ENCODE data around the gene APBB2.

APBB2 gene

GRCh38 chr4:41106081-41106480, 108.3 kb downstream of the APBB2 start:
- TF ChIP-seq, protein P1, sequence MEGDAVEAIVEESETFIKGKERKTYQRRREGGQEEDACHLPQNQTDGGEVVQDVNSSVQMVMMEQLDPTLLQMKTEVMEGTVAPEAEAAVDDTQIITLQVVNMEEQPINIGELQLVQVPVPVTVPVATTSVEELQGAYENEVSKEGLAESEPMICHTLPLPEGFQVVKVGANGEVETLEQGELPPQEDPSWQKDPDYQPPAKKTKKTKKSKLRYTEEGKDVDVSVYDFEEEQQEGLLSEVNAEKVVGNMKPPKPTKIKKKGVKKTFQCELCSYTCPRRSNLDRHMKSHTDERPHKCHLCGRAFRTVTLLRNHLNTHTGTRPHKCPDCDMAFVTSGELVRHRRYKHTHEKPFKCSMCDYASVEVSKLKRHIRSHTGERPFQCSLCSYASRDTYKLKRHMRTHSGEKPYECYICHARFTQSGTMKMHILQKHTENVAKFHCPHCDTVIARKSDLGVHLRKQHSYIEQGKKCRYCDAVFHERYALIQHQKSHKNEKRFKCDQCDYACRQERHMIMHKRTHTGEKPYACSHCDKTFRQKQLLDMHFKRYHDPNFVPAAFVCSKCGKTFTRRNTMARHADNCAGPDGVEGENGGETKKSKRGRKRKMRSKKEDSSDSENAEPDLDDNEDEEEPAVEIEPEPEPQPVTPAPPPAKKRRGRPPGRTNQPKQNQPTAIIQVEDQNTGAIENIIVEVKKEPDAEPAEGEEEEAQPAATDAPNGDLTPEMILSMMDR (IDR thresholded peaks at IDR 0.05; ENCODE audit: insufficient read depth, missing control alignments), result no peak
- FAIRE-seq (no peak), DNase-seq (ENCODE audit: insufficient read length, low spot score) (no peak)

DNA sequence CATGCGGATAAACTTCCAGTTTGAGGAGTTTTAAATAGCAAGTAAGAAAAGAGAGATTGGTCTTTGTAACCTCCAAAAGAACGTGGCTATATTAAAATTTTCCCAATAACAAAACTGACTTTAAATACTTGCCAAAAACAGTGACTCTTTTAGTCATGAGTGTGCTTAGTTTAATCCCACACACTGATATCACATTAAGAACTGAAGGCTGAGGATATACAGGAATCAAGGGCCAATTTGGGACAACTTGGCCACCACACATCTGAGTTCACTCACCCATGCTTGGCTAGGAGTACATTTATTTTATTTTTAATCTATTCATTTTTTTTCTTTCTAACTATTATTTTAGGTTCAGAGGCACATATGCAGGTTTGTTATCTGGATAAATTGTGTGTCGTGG, 110.2 kb downstream of the APBB2 start:
- DNase-seq (ENCODE audit: insufficient read length, low spot score), result no peak
- FAIRE-seq, result no peak
- TF ChIP-seq, protein P1 (IDR thresholded peaks at IDR 0.05; ENCODE audit: insufficient read depth, missing control alignments), result no peak

GRCh38 chr4:41103657-41104056, 110.7 kb downstream of the APBB2 start:
- FAIRE-seq (no peak), DNase-seq (ENCODE audit: insufficient read length, low spot score) (no peak)
- TF ChIP-seq, protein P1 (IDR thresholded peaks at IDR 0.05; ENCODE audit: insufficient read depth, missing control alignments), result no peak

GRCh38 chr4:41102414-41103092, 111.8 kb downstream of the APBB2 start:
- TF ChIP-seq, protein P1 (IDR thresholded peaks at IDR 0.05; ENCODE audit: insufficient read depth, missing control alignments), result no peak
- DNase-seq (ENCODE audit: insufficient read length, low spot score) (no peak), FAIRE-seq (no peak)

DNA sequence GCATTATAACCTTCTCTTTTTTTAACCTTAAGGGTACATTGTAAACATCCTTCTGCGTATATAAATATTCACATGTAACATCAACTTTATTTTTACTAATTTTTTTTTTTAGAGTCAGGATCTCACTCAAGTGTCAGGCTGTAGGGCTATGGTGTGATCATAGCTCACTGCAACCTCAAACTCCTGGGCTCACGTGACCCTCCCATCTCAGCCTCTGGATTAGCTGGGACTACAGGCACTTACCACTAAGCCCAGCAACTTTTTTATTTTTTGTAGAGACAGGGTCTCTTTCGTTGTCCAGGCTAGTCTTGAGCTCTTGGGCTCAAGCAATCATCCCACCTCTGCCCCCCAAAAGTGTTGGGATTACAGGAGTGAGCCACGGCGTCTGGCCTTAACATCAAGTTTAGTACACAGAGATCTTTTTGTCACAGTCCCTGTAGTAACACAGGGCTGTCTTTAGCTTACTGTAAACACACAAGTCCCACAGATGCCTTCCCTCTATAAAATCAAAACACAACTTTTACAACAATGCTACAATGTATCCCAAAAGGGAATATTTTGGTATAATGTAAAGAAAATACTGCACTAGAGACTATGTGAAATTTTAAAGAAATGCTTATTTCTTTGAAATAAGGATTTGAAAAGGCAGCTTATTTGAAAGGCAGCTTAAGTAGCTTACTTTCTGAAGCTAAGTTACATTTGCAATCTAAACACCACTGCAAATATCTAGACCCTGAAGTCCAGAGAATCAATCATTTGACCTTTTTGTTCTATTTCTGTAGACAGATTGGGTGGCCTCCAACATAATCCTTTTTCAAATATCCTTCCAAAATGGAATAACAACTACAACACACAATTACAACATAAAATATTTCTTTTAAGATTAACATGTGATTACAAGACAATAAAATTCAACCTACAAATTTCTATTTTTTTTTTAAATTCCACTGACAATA, 116.0 kb downstream of the APBB2 start:
- FAIRE-seq, result no peak
- TF ChIP-seq, protein P1 (IDR thresholded peaks at IDR 0.05; ENCODE audit: insufficient read depth, missing control alignments), result no peak
- DNase-seq (ENCODE audit: insufficient read length, low spot score), result no peak

- TF ChIP-seq, protein P1 (IDR thresholded peaks at IDR 0.05; ENCODE audit: insufficient read depth, missing control alignments), result no peak
- FAIRE-seq (no peak), DNase-seq (ENCODE audit: insufficient read length, low spot score) (no peak)
These were observed 118.4 kb downstream of the APBB2 start for GRCh38 chr4:41095973-41096372.

Measured in D721Med (cell line).